ENCODE results near the gene AKR1B1.

The AKR1B1 gene

GRCh38 chr7:134458341-134458805 is 527 bp downstream of the AKR1B1 start (continued):
- TF ChIP-seq ZNF391 (tag by site-specific recombination; IDR thresholded peaks at IDR 0.05; ENCODE audit: borderline replicate concordance, low read depth): no peak
- TF ChIP-seq SCRT2 (tag by site-specific recombination; IDR thresholded peaks at IDR 0.05): peak; percentile 94
- TF ChIP-seq ZNF449 (tag by site-specific recombination; IDR thresholded peaks at IDR 0.05): 0 out of 2 replicates have a peak, but pooled peaks have one; percentile 58
- TF ChIP-seq ZBTB8A (tag by site-specific recombination; IDR thresholded peaks at IDR 0.05): peak; percentile 98
- TF ChIP-seq ZNF830 (tag by site-specific recombination; IDR thresholded peaks at IDR 0.05; ENCODE audit: low read depth): no peak
- no peak for TF ChIP-seq ZNF266 (tag by site-specific recombination; IDR thresholded peaks at IDR 0.05; ENCODE audit: low read depth)
- peak; percentile 51; the same call in 1 of the 2 replicates for TF ChIP-seq ZNF600 (tag by site-specific recombination; IDR thresholded peaks at IDR 0.05)
- TF ChIP-seq, protein P1, sequence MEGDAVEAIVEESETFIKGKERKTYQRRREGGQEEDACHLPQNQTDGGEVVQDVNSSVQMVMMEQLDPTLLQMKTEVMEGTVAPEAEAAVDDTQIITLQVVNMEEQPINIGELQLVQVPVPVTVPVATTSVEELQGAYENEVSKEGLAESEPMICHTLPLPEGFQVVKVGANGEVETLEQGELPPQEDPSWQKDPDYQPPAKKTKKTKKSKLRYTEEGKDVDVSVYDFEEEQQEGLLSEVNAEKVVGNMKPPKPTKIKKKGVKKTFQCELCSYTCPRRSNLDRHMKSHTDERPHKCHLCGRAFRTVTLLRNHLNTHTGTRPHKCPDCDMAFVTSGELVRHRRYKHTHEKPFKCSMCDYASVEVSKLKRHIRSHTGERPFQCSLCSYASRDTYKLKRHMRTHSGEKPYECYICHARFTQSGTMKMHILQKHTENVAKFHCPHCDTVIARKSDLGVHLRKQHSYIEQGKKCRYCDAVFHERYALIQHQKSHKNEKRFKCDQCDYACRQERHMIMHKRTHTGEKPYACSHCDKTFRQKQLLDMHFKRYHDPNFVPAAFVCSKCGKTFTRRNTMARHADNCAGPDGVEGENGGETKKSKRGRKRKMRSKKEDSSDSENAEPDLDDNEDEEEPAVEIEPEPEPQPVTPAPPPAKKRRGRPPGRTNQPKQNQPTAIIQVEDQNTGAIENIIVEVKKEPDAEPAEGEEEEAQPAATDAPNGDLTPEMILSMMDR (tag by site-specific recombination; IDR thresholded peaks at IDR 0.05): peak; percentile 99
- peak; percentile 31; the same call in 1 of the 2 replicates for TF ChIP-seq KLF16 (tag by site-specific recombination; IDR thresholded peaks at IDR 0.05)
- peak; percentile 13; the same call in 1 of the 2 replicates for TF ChIP-seq TRIM28 (IDR thresholded peaks at IDR 0.05; ENCODE audit: borderline replicate concordance, low read length)
- TF ChIP-seq, protein P2, sequence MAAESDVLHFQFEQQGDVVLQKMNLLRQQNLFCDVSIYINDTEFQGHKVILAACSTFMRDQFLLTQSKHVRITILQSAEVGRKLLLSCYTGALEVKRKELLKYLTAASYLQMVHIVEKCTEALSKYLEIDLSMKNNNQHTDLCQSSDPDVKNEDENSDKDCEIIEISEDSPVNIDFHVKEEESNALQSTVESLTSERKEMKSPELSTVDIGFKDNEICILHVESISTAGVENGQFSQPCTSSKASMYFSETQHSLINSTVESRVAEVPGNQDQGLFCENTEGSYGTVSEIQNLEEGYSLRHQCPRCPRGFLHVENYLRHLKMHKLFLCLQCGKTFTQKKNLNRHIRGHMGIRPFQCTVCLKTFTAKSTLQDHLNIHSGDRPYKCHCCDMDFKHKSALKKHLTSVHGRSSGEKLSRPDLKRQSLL (tag by site-specific recombination; IDR thresholded peaks at IDR 0.05): no peak; the same call in 1 of the 2 replicates
- peak; percentile 68; the same call in 1 of the 2 replicates for TF ChIP-seq ZBTB20 (tag by site-specific recombination; IDR thresholded peaks at IDR 0.05)
- TF ChIP-seq ZNF660 (tag by site-specific recombination; IDR thresholded peaks at IDR 0.05): peak; percentile 97
- TF ChIP-seq, protein P3, sequence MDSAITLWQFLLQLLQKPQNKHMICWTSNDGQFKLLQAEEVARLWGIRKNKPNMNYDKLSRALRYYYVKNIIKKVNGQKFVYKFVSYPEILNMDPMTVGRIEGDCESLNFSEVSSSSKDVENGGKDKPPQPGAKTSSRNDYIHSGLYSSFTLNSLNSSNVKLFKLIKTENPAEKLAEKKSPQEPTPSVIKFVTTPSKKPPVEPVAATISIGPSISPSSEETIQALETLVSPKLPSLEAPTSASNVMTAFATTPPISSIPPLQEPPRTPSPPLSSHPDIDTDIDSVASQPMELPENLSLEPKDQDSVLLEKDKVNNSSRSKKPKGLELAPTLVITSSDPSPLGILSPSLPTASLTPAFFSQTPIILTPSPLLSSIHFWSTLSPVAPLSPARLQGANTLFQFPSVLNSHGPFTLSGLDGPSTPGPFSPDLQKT (IDR thresholded peaks at IDR 0.05; ENCODE audit: borderline replicate concordance, low read depth, low read length): no peak
- no peak for TF ChIP-seq ZNF776 (tag by site-specific recombination; IDR thresholded peaks at IDR 0.05; ENCODE audit: borderline replicate concordance)
- TF ChIP-seq ZNF777 (tag by site-specific recombination; IDR thresholded peaks at IDR 0.05; ENCODE audit: borderline replicate concordance): no peak
- TF ChIP-seq WT1 (tag by site-specific recombination; IDR thresholded peaks at IDR 0.05): no peak
- TF ChIP-seq ZNF423 (tag by site-specific recombination; IDR thresholded peaks at IDR 0.05): peak; percentile 62; the same call in 1 of the 2 replicates
- TF ChIP-seq BCL11B (tag by site-specific recombination; IDR thresholded peaks at IDR 0.05; ENCODE audit: low read depth): no peak
- TF ChIP-seq YY1 (tag by site-specific recombination; IDR thresholded peaks at IDR 0.05): 0 out of 2 replicates have a peak, but pooled peaks have one; percentile 44
- TF ChIP-seq ZNF335 (tag by site-specific recombination; conservative IDR thresholded peaks at IDR 0.05): peak; percentile 98
- TF ChIP-seq, protein P4, sequence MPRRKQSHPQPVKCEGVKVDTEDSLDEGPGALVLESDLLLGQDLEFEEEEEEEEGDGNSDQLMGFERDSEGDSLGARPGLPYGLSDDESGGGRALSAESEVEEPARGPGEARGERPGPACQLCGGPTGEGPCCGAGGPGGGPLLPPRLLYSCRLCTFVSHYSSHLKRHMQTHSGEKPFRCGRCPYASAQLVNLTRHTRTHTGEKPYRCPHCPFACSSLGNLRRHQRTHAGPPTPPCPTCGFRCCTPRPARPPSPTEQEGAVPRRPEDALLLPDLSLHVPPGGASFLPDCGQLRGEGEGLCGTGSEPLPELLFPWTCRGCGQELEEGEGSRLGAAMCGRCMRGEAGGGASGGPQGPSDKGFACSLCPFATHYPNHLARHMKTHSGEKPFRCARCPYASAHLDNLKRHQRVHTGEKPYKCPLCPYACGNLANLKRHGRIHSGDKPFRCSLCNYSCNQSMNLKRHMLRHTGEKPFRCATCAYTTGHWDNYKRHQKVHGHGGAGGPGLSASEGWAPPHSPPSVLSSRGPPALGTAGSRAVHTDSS (tag by site-specific recombination; IDR thresholded peaks at IDR 0.05): no peak
- TF ChIP-seq ZBTB17 (tag by site-specific recombination; IDR thresholded peaks at IDR 0.05): 0 out of 2 replicates have a peak, but pooled peaks have one; percentile 29
- TF ChIP-seq ZBTB48 (tag by site-specific recombination; IDR thresholded peaks at IDR 0.05): no peak
- TF ChIP-seq ZBTB7A (tag by site-specific recombination; IDR thresholded peaks at IDR 0.05; ENCODE audit: low read depth): no peak
- TF ChIP-seq ZFP37 (tag by site-specific recombination; IDR thresholded peaks at IDR 0.05): peak; percentile 46
- TF ChIP-seq, protein P5, sequence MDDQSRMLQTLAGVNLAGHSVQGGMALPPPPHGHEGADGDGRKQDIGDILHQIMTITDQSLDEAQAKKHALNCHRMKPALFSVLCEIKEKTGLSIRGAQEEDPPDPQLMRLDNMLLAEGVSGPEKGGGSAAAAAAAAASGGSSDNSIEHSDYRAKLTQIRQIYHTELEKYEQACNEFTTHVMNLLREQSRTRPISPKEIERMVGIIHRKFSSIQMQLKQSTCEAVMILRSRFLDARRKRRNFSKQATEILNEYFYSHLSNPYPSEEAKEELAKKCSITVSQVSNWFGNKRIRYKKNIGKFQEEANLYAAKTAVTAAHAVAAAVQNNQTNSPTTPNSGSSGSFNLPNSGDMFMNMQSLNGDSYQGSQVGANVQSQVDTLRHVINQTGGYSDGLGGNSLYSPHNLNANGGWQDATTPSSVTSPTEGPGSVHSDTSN (CRISPR knock-in tag; IDR thresholded peaks at IDR 0.05): peak; percentile 70; the same call in 1 of the 2 replicates
- TF ChIP-seq ZFP69B (tag by site-specific recombination; IDR thresholded peaks at IDR 0.05): no peak
- no peak for TF ChIP-seq ZNF48 (tag by site-specific recombination; IDR thresholded peaks at IDR 0.05)
- TF ChIP-seq ZNF670 (tag by site-specific recombination; IDR thresholded peaks at IDR 0.05; ENCODE audit: low read depth): no peak
- no peak for TF ChIP-seq ZNF692 (tag by site-specific recombination; IDR thresholded peaks at IDR 0.05)
- 0 out of 2 replicates have a peak, but pooled peaks have one; percentile 70 for TF ChIP-seq ZNF202 (tag by site-specific recombination; IDR thresholded peaks at IDR 0.05; ENCODE audit: borderline replicate concordance)
